ENCODE results near the gene CAMK2G. TPM values are rescaled to one million over a fixed set of nuclear protein-coding genes. Genes with fewer than 3 reads are reported as not detected.

The CAMK2G gene
- total and polyA plus RNA-seq, 5 donors from 2014 or later, result 4.3 to 58.8 (median 4.9) TPM

GRCh38 chr10:73886085-73886529, 11.8 kb upstream of the CAMK2G start:
- Histone ChIP-seq H3K27me3 (ENCODE audit: control insufficient read depth, insufficient read depth, low read length) (no peaks in the 10 kb centered on the region), H3K27ac (ENCODE audit: insufficient read depth, low read length, poor library complexity, severe bottlenecking) (no peak overlapping the region), H3K9me3 (ENCODE audit: control insufficient read depth in 2 of 2, low read length in 2 of 2) (no peaks in the 10 kb centered on the region), H3K4me1 (ENCODE audit: control insufficient read depth, insufficient read depth, low read length, poor library complexity, severe bottlenecking) (peaks cover 7% of the 10 kb centered on the region), H3K36me3 (ENCODE audit: control insufficient read depth, insufficient read depth, low read length) (no peaks in the 10 kb centered on the region), H3K4me3 (ENCODE audit: low read depth, low read length) (no peak overlapping the region)
- Mint-ChIP-seq H3K4me1 (peaks cover 0 to 8% (median 7%) of the 10 kb centered on the region in 4 donors), H3K27ac (peak overlapping the region in 1 of 3 donors; percentile 36), H3K4me3 (peak overlapping the region in 1 of 4 donors; percentile 80), H3K27me3 (peaks cover 10% of the 10 kb centered on the region), H3K36me3 (no peaks in the 10 kb centered on the region), H3K9me3 (no peaks in the 10 kb centered on the region)
- DNase-seq (peak; percentile 59 to 73 (median 71)), ATAC-seq (ENCODE audit: low read depth in 2 of 2) (peak; percentile 85 to 87)

DNA sequence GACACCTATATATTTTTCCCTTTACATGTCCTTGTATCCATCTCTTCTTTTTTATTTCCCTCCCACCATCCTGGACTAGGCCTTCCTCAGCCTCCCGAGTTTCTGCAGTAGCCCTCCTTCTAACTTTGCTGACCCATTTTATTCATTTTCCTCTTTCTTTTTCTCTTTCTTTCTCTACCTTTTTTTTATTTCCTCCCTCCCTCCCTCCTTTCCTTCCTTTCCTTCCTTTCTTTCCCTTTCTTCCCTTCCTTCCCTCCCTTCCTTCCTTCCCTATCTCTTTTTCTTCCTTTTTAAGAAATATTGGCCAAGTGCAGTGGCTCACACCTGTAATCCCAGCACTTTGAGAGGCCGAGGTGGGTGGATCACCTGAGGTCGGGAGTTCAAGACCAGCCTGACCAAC, 9.7 kb upstream of the CAMK2G start:
- Mint-ChIP-seq H3K36me3 (no peaks in the 10 kb centered on the region), H3K27me3 (peaks cover 10% of the 10 kb centered on the region), H3K4me3 (no peak overlapping the region), H3K4me1 (peaks cover 0 to 18% (median 15%) of the 10 kb centered on the region in 4 donors), H3K27ac (no peak overlapping the region), H3K9me3 (no peaks in the 10 kb centered on the region)
- no peaks in the 10 kb centered on the region for H3K27me3 ChIP-seq (ENCODE audit: control insufficient read depth, insufficient read depth, low read length)
- no peak for DNase-seq
- H3K4me1 ChIP-seq (ENCODE audit: control insufficient read depth, insufficient read depth, low read length, poor library complexity, severe bottlenecking), result peaks cover 13% of the 10 kb centered on the region
- H3K9me3 ChIP-seq (ENCODE audit: control insufficient read depth in 2 of 2, low read length in 2 of 2), result no peaks in the 10 kb centered on the region
- no peak for ATAC-seq (ENCODE audit: low read depth in 2 of 2)
- no peak overlapping the region for H3K27ac ChIP-seq (ENCODE audit: insufficient read depth, low read length, poor library complexity, severe bottlenecking)
- no peak overlapping the region for H3K4me3 ChIP-seq (ENCODE audit: low read depth, low read length)
- H3K36me3 ChIP-seq (ENCODE audit: control insufficient read depth, insufficient read depth, low read length), result no peaks in the 10 kb centered on the region

DNA sequence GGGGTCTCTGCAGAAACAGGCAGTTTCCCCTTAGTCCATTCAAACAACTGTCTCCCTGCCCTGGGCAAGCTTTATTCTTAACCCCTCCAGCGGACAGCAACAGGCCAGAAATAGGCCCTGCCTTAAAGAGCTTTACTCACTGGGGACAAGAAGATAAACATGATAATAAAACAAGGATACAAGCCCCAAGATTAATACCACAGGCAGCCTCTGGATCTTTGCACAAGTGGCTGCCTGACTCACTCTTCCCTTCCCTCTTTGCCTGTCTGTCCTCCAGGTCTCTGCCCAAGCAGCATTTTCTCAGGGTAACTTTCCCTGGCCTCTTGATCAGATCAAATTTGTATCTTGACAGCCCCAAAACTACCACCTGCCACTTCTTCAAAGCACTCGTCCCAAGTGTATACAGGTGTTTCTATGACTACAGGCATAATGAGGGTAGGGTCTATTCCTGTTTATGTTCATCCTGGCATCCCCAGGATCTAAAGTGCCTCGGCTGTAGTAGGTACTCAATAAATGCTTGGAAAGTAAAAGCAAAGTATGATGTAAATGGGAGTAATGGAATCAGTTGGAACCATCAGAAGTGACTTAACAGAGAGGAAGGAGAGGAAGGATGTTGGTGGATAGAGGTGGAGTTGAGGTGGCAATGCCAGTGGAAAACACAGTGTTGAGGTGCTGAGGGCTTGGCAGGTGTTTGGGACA, 7.0 kb upstream of the CAMK2G start:
- DNase-seq (no peak), ATAC-seq (ENCODE audit: low read depth in 2 of 2) (no peak)
- Mint-ChIP-seq H3K4me3 (no peak overlapping the region), H3K27ac (peak overlapping the region in 1 of 3 donors; percentile 43), H3K36me3 (no peaks in the 10 kb centered on the region), H3K4me1 (peaks cover 0 to 27% (median 14%) of the 10 kb centered on the region in 4 donors), H3K27me3 (peaks cover 10% of the 10 kb centered on the region), H3K9me3 (no peaks in the 10 kb centered on the region)
- Histone ChIP-seq H3K9me3 (ENCODE audit: control insufficient read depth in 2 of 2, low read length in 2 of 2) (no peaks in the 10 kb centered on the region), H3K27me3 (ENCODE audit: control insufficient read depth, insufficient read depth, low read length) (no peaks in the 10 kb centered on the region), H3K27ac (ENCODE audit: insufficient read depth, low read length, poor library complexity, severe bottlenecking) (no peak overlapping the region), H3K36me3 (ENCODE audit: control insufficient read depth, insufficient read depth, low read length) (no peaks in the 10 kb centered on the region), H3K4me3 (ENCODE audit: low read depth, low read length) (no peak overlapping the region), H3K4me1 (ENCODE audit: control insufficient read depth, insufficient read depth, low read length, poor library complexity, severe bottlenecking) (peaks cover 13% of the 10 kb centered on the region)

DNA sequence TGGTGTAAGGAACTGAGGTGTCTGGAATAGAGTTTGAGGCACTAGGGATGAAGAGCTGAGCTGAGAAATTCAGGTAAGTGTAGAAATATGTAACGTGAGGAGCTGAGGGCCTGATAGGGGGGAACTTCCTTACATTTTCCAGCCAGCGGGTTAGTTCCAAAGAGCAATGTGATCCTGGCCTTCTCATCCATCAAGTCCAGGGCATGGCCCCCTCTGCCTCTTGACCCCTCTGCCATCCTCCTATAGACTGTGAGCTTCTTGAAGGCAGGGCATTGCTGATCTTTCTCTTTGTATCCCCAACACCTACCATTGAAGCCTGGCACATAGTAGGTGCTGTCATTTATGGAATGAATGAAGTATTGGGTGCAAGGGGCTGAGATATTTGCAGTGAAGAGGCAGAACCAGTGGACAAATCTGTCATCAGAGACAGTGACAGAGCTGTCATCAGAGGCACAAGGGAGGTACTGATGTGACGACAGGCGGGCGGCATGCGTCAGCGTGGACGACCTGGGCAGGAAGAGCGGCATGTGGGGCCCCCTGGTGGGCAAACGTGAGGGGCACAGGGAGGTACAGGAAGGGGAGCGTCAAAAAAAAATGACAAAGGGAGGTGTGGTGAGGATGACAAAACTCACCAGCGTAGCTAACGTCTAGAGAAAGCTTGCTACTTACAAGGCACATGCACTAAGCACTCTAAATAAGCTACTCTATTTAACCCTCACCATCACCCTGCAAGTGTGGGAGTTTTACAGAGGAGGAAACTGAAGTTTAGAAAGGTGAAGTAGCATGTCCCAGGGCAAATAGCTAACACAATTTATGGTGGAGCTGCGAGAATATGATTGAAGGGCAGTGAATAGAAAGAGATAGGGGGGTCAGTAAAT, 5.2 kb upstream of the CAMK2G start:
- peak; percentile 96 to 97 for ATAC-seq (ENCODE audit: low read depth in 2 of 2)
- H3K4me3 ChIP-seq (ENCODE audit: low read depth, low read length), result no peak overlapping the region
- peak overlapping the region; percentile 50 to 86 (median 77) for H3K27ac Mint-ChIP-seq
- H3K27me3 Mint-ChIP-seq, result peaks cover 6% of the 10 kb centered on the region
- H3K36me3 Mint-ChIP-seq, result no peaks in the 10 kb centered on the region
- H3K4me1 Mint-ChIP-seq, result peaks cover 0 to 32% (median 14%) of the 10 kb centered on the region in 4 donors
- H3K27ac ChIP-seq (ENCODE audit: insufficient read depth, low read length, poor library complexity, severe bottlenecking), result peak overlapping the region; percentile 53
- H3K4me1 ChIP-seq (ENCODE audit: control insufficient read depth, insufficient read depth, low read length, poor library complexity, severe bottlenecking), result peaks cover 19% of the 10 kb centered on the region
- peak; percentile 89 to 96 (median 96) for DNase-seq
- H3K4me3 Mint-ChIP-seq, result peak overlapping the region in 2 of 4 donors; percentile 1 to 60
- no peaks in the 10 kb centered on the region for H3K9me3 ChIP-seq (ENCODE audit: control insufficient read depth in 2 of 2, low read length in 2 of 2)
- no peaks in the 10 kb centered on the region for H3K36me3 ChIP-seq (ENCODE audit: control insufficient read depth, insufficient read depth, low read length)
- H3K9me3 Mint-ChIP-seq, result no peaks in the 10 kb centered on the region
- no peaks in the 10 kb centered on the region for H3K27me3 ChIP-seq (ENCODE audit: control insufficient read depth, insufficient read depth, low read length)

GRCh38 chr10:73878365-73878764, 4.0 kb upstream of the CAMK2G start:
- H3K27me3 ChIP-seq (ENCODE audit: control insufficient read depth, insufficient read depth, low read length), result no peaks in the 10 kb centered on the region
- H3K4me3 ChIP-seq (ENCODE audit: low read depth, low read length), result no peak overlapping the region
- no peak for DNase-seq
- Mint-ChIP-seq H3K9me3 (no peaks in the 10 kb centered on the region), H3K36me3 (no peaks in the 10 kb centered on the region), H3K27ac (peak overlapping the region in 2 of 3 donors; percentile 77 to 86), H3K27me3 (no peaks in the 10 kb centered on the region), H3K4me1 (peaks cover 0 to 32% (median 14%) of the 10 kb centered on the region in 4 donors), H3K4me3 (no peak overlapping the region)
- no peaks in the 10 kb centered on the region for H3K36me3 ChIP-seq (ENCODE audit: control insufficient read depth, insufficient read depth, low read length)
- H3K9me3 ChIP-seq (ENCODE audit: control insufficient read depth in 2 of 2, low read length in 2 of 2), result no peaks in the 10 kb centered on the region
- no peak overlapping the region for H3K27ac ChIP-seq (ENCODE audit: insufficient read depth, low read length, poor library complexity, severe bottlenecking)
- H3K4me1 ChIP-seq (ENCODE audit: control insufficient read depth, insufficient read depth, low read length, poor library complexity, severe bottlenecking), result peaks cover 20% of the 10 kb centered on the region
- no peak for ATAC-seq (ENCODE audit: low read depth in 2 of 2)

GRCh38 chr10:73877533-73878160, 3.3 kb upstream of the CAMK2G start:
- no peak overlapping the region for H3K27ac ChIP-seq (ENCODE audit: insufficient read depth, low read length, poor library complexity, severe bottlenecking)
- peaks cover 2% of the 10 kb centered on the region for H3K36me3 Mint-ChIP-seq
- DNase-seq, result no peak
- no peaks in the 10 kb centered on the region for H3K27me3 Mint-ChIP-seq
- H3K4me1 ChIP-seq (ENCODE audit: control insufficient read depth, insufficient read depth, low read length, poor library complexity, severe bottlenecking), result peaks cover 27% of the 10 kb centered on the region
- H3K27ac Mint-ChIP-seq, result peak overlapping the region; percentile 15 to 77 (median 75)
- no peaks in the 10 kb centered on the region for H3K36me3 ChIP-seq (ENCODE audit: control insufficient read depth, insufficient read depth, low read length)
- no peaks in the 10 kb centered on the region for H3K9me3 ChIP-seq (ENCODE audit: control insufficient read depth in 2 of 2, low read length in 2 of 2)
- H3K27me3 ChIP-seq (ENCODE audit: control insufficient read depth, insufficient read depth, low read length), result no peaks in the 10 kb centered on the region
- peaks cover 0 to 39% (median 18%) of the 10 kb centered on the region in 4 donors for H3K4me1 Mint-ChIP-seq
- H3K9me3 Mint-ChIP-seq, result no peaks in the 10 kb centered on the region
- no peak overlapping the region for H3K4me3 ChIP-seq (ENCODE audit: low read depth, low read length)
- no peak for ATAC-seq (ENCODE audit: low read depth in 2 of 2)
- peak overlapping the region in 3 of 4 donors; percentile 13 to 85 (median 59) for H3K4me3 Mint-ChIP-seq

- H3K36me3 ChIP-seq (ENCODE audit: control insufficient read depth, insufficient read depth, low read length), result no peaks in the 10 kb centered on the region
- H3K27me3 ChIP-seq (ENCODE audit: control insufficient read depth, insufficient read depth, low read length), result no peaks in the 10 kb centered on the region
- no peaks in the 10 kb centered on the region for H3K9me3 ChIP-seq (ENCODE audit: control insufficient read depth in 2 of 2, low read length in 2 of 2)
- Mint-ChIP-seq H3K4me1 (peaks cover 0 to 46% (median 25%) of the 10 kb centered on the region in 4 donors), H3K36me3 (peaks cover 5% of the 10 kb centered on the region), H3K27ac (peak overlapping the region in 2 of 3 donors; percentile 18 to 77), H3K9me3 (no peaks in the 10 kb centered on the region), H3K4me3 (peak overlapping the region in 1 of 4 donors; percentile 85), H3K27me3 (no peaks in the 10 kb centered on the region)
- H3K4me1 ChIP-seq (ENCODE audit: control insufficient read depth, insufficient read depth, low read length, poor library complexity, severe bottlenecking), result peaks cover 34% of the 10 kb centered on the region
- DNase-seq (no peak), ATAC-seq (ENCODE audit: low read depth in 2 of 2) (no peak)
- no peak overlapping the region for H3K4me3 ChIP-seq (ENCODE audit: low read depth, low read length)
- H3K27ac ChIP-seq (ENCODE audit: insufficient read depth, low read length, poor library complexity, severe bottlenecking), result no peak overlapping the region
Measured at GRCh38 chr10:73876971-73877370, 2.6 kb upstream of the CAMK2G start.

All from CD4-positive, CD25-positive, alpha-beta regulatory T cell (primary cell).